ENCODE measurements around the gene EGLN3.

GRCh38 chr14:33952541-33952940, 1.7 kb upstream of the EGLN3 start:
- no peak for TF ChIP-seq CTCF (IDR thresholded peaks at IDR 0.05)
- no peak for TF ChIP-seq POLR2A (IDR thresholded peaks at IDR 0.05)
- TF ChIP-seq POLR2AphosphoS5 (IDR thresholded peaks at IDR 0.05), result no peak
- no peak for TF ChIP-seq EP300 (IDR thresholded peaks at IDR 0.05; ENCODE audit: low read depth)

Data from transverse colon (tissue), 4 donors.